Activated T-cell treated with anti-CD3 and anti-CD28 coated beads for 24 hours (primary cell): ENCODE data around the gene CYP27C1.
"Not testable (repeated sequence)": the region's sequence is repeated elsewhere in the genome, so short reads cannot be mapped to it uniquely, and the experiment has no call there.

Source experiments
- DNase-seq: peaks from one replicate; pipeline ENCODE4 v3.0.0-alpha.2; 2020; ENCODE audit warnings: low read depth

CYP27C1 gene

GRCh38 chr2:127170452-127171197 lies 49.5 kb downstream of the CYP27C1 start:
- no peak for DNase-seq

- DNase-seq, result no peak
Observed at GRCh38 chr2:127170021-127170420, 50.1 kb downstream of the CYP27C1 start.

- DNase-seq, result no peak
Observed at GRCh38 chr2:127169066-127169660, 50.9 kb downstream of the CYP27C1 start.

- DNase-seq, result no peak
Observed at GRCh38 chr2:127166231-127166860, 53.8 kb downstream of the CYP27C1 start.

- DNase-seq, result no peak
Observed at GRCh38 chr2:127165539-127165935, 54.6 kb downstream of the CYP27C1 start.

- no peak for DNase-seq
Observed at GRCh38 chr2:127164761-127165538, 55.1 kb downstream of the CYP27C1 start.

GRCh38 chr2:127163921-127164320 lies 56.2 kb downstream of the CYP27C1 start:
- no peak for DNase-seq

GRCh38 chr2:127163090-127163406 lies 57.1 kb downstream of the CYP27C1 start:
- not testable (repeated sequence) for DNase-seq

- DNase-seq, result no peak
Observed at GRCh38 chr2:127162261-127163089, 57.6 kb downstream of the CYP27C1 start.

GRCh38 chr2:127161176-127162136 lies 58.6 kb downstream of the CYP27C1 start:
- DNase-seq, result no peak

GRCh38 chr2:127160676-127161075 lies 59.4 kb downstream of the CYP27C1 start:
- DNase-seq, result no peak

- DNase-seq, result no peak
Observed at GRCh38 chr2:127159543-127159942, 60.6 kb downstream of the CYP27C1 start.

- no peak for DNase-seq
Observed at GRCh38 chr2:127158614-127159290, 61.3 kb downstream of the CYP27C1 start.

GRCh38 chr2:127157651-127158485 lies 62.2 kb downstream of the CYP27C1 start:
- DNase-seq, result no peak

- DNase-seq, result no peak
Observed at GRCh38 chr2:127157114-127157513, 63.0 kb downstream of the CYP27C1 start.

- no peak for DNase-seq
Observed at GRCh38 chr2:127155947-127156346, 64.2 kb downstream of the CYP27C1 start.

GRCh38 chr2:127155028-127155581 lies 65.0 kb downstream of the CYP27C1 start:
- no peak for DNase-seq

- no peak for DNase-seq
Observed at GRCh38 chr2:127154396-127154795, 65.7 kb downstream of the CYP27C1 start.

- DNase-seq, result no peak
Observed at GRCh38 chr2:127153691-127154158, 66.4 kb downstream of the CYP27C1 start.
